NCI-H146 (cell line): ENCODE measurements around the gene USP9X.
"Not testable (repeated sequence)": the region's sequence is repeated elsewhere in the genome, so short reads cannot be mapped to it uniquely, and the experiment has no call there.

Experiments used
- DNase-seq: peaks from one replicate; lab custom pipeline; 2025; lab: John Stamatoyannopoulos, UW

Gene USP9X

DNA sequence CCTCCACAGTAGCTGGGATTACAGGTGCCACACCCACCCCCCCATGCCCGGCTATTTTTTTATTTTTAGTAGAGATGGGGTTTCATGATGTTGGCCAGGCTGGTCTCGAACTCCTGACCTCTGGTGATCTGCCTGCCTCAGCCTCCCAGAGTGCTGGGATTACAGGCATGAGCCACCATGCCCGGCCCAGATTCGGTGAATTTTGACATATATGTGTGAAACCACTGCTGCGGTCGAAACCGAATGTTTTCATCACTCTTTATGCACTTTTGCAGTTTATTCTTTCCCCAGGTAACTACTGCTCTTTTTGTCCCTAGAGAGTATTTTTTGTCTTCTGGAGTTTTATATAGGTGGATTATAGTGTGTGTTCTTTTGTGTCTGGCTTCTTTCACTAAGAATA is 101.7 kb downstream of the USP9X start:
- DNase-seq = not testable (repeated sequence)

DNA sequence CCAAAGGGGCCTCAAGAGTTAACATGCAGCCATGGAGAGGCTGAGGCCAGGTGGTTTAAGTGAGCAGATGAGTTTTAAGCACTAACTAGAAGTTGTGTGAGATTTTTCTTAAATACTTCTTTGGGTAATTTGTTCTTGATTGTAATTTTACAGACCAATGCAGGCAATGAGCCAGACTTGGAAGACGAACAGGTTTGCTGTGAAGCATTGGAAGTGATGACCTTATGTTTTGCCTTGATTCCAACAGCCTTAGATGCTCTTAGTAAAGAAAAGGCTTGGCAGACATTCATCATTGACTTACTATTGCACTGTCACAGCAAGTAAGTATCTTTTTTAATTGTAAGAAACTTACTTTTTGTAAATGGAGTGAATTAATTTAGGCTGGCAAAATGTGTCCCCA is 103.9 kb downstream of the USP9X start:
- no peak for DNase-seq

DNA sequence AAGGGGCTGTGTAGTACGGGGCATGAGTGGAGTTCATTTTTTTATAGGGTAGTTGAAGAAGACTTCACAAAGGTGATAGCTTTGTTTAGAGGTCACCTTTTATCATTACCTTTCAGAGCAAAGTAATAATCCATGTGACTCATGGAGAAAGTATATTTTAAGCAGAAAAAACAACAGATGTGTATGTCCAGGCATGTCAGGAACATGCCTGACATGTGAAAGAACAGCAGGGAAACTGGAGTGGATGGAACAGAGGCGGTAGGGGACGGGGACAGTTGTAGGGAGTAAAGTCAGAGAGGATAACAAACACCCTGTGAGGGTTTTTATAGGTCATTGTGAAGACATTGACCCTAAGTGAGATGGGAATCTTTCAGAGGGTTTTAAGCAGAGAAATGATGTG is 107.6 kb downstream of the USP9X start:
- DNase-seq = no peak

DNA sequence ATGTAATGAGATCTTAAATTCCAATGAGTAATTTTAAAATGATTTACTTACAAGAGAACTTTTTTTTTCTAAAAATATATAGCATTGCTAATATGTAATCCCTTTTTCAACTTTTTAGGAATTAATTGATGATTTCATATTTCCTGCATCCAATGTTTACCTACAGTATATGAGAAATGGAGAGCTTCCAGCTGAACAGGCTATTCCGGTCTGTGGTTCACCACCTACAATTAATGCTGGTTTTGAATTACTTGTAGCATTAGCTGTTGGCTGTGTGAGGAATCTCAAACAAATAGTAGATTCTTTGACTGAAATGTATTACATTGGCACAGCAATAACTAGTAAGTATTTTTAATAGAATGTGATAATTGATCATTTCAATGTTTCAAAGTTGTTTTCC is 113.2 kb downstream of the USP9X start:
- no peak for DNase-seq

DNA sequence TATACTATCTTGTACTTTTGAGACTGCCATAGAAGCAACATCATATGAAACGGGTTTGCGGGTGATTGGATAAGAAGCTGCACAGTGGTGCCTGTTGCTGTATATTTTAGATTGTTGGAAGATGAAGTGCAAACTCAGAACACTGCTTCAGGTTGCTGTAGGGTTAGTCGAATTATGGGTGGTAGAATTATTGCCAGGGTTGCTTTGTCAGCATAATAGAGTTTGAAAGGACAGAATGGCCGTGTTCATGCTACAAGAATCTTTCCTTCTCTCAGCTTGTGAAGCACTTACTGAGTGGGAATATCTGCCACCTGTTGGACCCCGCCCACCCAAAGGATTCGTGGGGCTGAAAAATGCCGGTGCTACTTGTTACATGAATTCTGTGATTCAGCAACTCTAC is 115.5 kb downstream of the USP9X start:
- DNase-seq = no peak

DNA sequence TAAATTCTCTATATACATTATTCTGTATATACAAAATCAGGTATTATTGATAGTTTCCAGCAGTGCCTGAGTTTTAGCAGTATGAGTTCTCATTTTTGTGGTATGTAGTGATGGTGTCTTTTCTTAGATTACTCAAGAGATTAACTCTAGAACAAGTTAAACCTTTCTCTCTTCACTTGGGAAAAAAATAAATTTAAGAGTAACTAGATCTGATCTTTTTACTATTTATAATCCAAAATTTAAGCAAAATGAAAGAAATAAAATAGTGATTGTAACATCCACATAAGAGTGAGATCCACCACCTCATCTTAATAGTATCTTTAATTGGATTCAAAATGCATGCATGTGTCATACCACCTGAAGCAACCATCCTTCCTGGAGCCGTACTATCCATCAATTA is 124.6 kb downstream of the USP9X start:
- no peak for DNase-seq

DNA sequence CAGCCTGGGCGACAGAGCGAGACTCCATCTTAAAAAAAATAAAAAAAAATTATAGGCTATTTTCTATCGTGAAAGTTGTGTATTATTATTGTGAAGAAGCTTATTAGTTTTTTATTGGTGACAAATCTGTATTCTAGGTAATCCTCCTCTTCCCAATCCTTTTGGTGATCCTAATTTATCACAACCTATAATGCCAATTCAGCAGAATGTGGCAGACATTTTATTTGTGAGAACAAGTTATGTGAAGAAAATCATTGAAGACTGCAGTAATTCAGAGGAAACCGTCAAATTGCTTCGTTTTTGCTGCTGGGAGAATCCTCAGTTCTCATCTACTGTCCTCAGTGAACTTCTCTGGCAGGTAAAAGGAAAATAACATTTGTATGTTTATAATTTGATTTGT is 139.4 kb downstream of the USP9X start:
- DNase-seq = no peak

DNA sequence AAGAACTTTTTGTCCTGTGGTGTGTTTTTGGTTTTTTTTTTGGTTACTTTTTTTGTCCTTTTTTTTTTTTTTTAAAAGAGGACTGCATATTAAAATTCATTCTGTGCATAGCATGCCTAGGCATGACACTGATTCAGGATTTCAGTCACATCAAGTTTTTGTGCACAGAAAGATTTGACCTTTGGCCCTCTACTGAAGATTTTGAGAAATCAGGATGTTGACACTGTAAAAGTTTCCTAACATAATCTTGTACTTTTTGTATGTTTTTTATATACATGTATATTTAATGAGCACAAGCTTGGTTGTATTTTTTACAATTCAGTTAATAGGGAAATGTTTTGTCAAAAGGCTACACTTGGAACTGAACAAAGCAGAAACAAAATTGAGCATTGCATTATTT is 148.7 kb downstream of the USP9X start:
- no peak for DNase-seq

DNA sequence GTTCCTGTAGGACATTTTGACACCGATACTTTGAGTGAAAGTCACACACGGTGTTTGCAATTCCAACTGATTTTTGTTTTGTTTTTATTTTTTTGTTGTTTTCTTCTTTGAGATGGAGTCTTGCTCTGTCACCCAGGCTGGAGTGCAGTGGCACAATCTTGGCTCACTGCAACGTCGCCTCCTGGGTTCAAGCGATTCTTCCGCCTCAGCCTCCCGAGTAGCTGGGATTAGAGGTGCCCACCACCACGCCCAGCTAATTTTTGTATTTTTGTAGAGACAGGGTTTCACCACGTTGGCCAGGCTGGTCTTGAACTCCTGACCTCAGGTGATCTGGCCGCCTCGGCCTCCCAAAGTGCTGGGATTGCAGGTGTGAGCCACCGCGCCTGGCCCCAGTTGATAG is 149.2 kb downstream of the USP9X start:
- not testable (repeated sequence) for DNase-seq

DNA sequence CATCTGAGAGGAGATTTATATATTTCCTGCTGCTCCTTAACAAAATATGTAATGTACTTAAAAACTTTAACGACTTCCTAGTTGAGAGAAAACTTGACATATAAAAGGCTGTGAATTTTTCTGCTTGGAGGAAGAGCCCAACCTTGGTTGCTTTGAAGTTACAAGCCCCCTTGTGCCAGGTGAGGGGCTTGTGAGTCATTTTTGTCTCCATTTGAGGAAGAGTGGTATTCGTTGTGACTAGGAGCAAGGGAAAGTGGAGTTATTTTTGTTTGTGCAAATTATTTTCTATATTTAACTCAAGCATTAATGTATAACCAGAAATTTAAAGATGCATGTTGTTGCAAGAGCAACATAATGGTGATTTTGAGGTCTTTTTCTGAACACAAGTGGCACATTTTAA is 149.7 kb downstream of the USP9X start:
- DNase-seq = no peak

DNA sequence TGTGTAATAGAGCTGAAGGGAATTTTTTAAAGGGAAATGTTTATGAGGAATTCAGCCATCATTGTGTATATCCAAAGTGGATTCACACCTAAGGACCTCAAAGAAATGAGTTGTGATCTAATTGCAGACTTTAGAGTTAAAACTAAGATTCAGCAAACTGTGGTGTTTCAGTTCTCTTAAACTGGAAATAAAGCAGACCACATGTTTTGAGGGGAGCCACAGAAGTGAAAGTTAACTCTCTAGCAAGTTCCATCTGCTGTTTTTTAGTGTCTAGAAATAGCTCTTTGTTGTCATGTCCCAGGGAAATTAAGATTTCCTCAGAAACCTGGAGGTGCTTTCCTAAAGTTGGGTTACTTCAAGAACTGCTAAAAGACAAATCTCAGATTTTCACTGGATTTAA is 151.4 kb downstream of the USP9X start:
- DNase-seq = no peak

DNA sequence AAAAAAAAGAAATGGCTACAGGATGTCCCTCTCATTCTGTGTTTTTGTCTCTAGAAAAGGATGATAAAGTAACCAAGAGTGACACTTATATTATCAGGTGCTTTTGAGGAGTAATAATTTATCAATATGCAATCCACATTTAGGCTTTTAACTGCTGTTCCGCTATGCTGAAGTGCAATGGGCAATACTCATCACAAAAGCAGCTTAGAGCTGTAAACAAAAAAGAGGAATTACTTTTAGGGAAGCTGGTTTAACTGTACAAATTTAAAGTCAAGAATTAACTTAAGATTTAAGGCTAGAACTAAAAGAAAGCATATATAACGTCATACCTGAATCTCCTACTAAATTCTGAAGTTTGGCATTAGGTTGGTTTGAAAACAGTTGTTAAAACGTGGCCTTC is 155.3 kb downstream of the USP9X start:
- no peak for DNase-seq

DNA sequence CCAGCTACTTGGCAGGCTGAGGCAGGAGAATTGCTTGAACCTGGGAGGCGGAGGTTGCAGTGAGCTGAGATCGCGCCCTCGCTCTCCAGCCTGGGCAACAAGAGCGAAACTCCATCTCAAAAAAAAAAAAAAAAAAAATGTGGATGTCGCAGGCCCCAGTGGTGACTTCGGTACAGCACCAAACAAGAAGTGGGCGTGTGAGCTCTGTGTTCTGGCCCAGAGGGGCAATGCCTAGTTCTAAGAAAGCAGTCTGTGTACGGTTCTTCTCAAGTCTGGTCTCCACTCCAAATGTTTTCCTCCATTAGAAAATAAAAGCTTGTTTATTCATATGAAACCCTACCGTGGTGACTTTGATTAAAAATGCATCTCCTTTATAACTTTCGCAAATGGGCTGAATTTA is 156.7 kb downstream of the USP9X start:
- no peak for DNase-seq

DNA sequence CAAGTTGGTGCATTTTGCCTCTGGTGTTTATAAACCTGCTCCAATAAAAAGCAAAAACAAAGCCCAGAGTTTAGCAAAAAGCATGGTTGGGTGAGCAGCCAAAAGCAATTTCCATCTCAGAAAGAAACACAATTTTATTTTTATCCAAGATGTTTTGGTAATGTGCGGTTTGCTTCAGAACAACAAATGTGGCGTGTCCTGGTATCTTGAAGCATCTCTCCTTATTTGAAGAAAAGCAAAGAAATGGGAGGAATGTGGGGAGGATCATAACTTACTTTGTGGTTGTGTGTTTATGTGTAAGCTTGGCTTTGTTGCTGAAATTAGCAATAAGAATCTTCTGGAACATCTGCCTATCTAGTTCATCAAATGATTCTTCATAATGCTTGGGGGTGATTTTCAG is 160.4 kb downstream of the USP9X start:
- DNase-seq = no peak

DNA sequence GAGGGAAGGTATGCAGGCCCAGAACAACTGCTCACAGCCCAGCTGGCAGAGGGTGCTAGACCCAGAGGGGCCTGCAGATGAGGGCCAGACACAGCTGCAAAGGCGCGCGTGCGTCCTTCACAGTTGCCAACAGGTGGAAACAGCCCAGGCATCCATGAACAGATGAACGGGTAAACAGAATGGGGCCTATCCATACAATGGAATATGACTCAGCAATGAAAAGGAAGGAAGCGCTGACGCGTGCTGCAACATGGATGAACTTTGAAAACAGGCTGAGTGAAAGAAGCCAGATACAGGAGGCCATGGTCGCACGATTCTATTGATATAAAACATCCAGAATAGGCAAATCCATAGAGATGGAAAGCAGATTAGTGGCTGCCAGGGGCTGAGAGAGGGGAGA is 165.6 kb downstream of the USP9X start:
- DNase-seq = no peak

DNA sequence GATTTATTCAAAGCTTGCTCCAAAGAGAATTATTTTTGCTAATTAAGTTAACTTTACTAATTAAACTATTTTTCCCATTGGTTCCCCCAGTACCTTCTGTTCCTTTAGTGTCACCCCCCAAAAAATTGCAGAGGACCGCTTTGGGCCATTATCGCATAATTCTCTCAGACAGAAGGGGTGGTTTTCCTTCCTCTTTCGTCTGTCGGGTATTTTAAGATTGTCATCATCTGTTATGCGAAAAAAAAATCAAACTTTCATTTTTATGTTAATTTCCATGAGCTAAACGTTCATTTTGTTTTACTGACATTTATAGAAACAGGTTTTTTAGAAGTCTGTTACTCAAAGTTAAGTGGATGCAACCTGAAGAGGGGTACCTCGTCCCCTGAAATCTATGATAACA is 172.6 kb downstream of the USP9X start:
- DNase-seq = no peak

DNA sequence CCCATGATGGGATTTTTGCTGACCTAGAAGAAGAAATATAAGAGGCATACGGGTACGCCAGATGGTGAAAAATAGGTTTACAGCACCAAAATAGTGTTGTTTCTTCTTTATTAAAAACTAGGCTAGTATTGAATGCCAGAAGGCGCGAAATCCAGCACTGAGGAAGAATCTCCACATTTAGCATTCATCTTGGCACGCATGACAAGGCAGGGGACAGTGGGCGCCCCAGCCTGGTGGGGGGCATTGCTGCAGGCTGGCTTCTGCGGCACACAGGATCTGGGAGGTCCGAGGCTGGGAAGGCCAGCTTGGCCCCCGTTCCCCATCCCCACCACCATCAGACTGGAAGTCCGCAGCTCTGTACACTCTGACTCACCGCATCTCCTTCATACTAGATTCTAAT is 173.0 kb downstream of the USP9X start:
- no peak for DNase-seq

DNA sequence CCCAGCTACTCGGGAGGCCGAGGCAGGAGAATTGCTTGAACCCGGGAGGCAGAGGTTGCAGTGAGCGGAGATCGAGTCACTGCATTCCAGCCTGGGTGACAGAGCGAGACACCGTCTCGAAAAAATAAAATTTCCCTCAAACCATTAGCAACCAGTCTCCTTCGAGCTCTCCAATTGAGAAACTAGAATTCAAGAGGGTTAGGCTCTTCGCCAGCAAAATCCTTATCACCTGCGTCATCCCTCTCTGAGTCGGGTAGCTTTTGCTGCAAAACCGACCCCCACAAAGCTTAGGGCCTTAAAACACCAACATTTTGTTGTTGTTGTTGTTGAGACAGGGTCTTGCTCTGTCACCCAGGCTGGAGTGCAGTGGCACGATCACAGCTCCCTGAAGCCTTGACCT is 173.6 kb downstream of the USP9X start:
- no peak for DNase-seq

DNA sequence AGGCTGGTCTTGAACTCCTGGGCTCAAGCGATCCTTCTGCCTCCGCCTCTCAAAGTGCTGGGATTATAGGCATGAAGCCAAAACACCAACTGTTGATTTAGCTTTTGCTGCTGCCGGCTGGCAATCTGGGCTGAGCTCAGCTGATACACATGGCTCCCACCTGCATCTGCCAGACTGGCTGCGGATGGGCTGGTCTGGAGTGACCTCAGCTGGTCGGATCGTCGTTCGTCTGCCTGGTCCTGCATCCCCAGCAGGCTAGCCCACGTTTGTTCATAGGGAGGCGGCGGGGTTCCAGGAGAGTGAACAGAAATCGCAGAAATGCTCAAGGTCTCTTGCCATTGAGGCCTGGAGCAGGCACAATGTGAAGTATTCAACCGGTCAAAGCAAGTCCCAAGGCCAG is 174.3 kb downstream of the USP9X start:
- peak; percentile 47 for DNase-seq

DNA sequence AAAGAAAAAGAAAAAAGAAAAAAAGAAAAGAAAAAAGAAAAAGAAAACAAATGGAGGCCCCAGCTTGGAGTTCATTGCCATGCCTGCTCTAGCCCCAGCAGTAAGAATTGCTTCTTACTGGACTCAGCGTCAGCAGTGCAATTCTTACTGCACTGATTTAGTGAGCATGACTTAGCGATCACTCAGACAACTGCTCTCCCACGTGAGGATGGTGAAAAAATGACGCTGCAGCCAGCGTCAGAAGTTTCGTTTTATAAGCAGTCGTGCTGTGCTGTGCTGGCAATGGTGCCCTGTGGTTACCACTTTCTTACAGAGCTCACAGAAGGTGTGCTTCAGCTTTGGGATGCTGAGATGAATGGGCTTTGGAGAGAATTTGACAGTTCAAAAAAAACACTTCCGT is 180.4 kb downstream of the USP9X start:
- no peak for DNase-seq

DNA sequence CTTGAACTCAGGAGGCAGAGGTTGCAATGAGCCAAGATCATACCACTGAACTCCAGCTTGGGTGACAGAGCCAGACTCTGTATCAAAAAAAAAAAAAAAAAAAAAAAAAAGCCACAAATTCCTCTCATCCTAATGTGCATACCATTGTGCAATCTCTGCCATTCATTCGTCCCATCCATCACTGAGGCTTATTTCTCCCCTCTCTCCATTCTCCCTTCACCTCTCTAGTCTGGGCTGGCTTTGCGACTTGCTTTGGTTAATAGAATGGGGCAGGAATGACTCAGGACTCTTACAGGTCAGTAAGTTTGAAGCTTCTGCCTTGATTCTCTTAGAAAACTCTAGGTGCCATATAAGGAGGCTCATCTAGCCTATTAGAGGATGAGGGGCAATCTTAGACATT is 188.4 kb downstream of the USP9X start:
- DNase-seq = no peak

DNA sequence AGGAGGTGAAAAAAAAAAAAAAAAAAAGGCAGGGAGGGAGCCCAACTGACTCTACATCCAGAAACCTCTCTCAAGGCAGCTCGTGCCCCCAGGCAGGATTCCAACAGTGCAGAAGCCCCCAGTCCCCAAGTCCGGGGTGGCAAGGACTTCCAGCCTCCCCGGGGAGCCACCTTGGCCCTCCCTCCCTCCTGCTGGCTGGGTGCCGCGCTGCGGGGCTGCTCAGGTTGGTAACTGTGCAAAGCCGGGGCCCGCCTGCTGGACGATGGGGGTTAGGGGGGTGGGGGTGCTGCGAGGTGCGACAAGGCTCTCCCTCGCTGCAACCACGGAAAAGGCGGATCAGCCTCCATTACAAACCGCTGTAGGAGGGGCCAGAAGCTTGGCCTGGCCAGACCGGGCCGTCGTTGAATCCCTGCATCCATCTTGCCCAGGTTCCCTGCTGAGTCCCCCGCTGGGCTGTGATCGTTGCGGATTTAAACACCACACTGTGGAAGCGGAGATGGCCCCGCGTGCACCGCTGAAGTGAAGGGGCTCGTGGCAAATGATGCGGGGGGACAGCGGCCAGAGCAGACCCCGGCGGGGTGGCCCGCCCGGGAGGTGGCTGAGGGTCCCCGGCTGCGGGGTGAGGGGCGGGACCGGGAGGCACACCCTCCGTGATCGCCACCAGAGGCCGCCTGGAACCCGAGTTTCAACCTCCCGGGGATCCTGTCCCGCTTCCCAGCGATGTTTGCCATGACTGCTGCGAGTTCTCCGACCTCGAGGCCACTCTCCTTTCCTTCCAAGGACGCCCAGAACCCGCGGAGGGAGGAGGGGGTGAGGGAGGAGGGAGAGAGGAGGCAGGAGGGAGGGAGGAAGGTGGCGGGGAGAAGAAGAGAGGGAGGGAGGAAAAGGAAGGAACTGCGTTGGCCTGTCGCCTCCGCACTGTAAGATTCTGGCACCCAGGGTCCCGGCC is 190.7 kb downstream of the USP9X start:
- peak; percentile 86 for DNase-seq

DNA sequence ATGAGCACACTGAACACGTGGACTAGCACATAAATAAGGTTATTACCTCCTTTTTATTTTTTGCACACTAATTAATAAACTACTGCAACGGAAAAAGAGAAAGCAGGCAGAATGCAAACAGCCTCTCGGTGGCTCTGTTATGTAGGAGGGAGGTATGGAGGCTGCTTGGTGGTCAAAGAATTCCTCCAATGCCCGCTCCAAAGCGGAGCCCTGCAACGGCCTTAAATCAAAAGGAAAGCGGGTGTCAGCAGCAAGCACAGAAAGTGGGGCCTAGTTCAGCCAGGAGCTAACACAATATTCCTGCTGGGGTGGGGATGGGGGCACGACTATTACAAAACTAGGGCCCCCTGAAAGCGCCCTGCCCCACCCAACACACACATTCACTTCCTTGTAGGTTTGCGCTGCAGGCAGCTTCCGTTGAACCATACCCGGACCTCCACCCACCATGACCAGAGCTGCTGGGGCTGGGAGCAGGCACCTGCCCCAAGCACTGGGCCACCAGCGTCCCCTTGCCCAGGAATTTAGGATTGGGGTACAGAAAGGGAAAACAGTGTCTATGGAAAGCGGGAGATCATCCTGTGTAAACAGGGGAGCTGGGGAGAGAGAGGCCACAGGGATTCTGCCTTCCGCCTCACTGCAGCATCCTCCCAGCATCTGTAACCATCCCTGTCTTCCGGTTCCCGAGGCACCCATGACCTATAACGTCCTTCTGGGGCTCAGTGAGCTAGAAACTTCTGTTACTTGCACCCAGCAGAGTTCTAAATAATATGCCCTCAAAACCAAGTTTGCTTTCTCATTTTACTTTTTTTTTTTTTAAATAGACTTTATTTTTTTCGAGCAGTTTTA is 191.6 kb downstream of the USP9X start:
- peak; percentile 63 for DNase-seq
